ENCODE results near the gene FER1L5. TPM values are rescaled to one million over a fixed set of nuclear protein-coding genes. Genes with fewer than 3 reads are reported as not detected.

FER1L5 gene
- total and polyA plus RNA-seq, 2 experiments from 2014 or later = 0.18 to 0.76 TPM

- Histone ChIP-seq H3K36me3 (ENCODE audit: insufficient read depth) (peaks cover 34% of the 10 kb centered on the region), H3K4me2 (no peak overlapping the region), H4K20me1 (replicated peaks; ENCODE audit: insufficient read depth) (peaks cover 12% of the 10 kb centered on the region; the same call in 1 of the 2 replicates), H3K9me2 (ENCODE audit: insufficient read depth) (no peaks in the 10 kb centered on the region), H3K4me3 (no peak overlapping the region), H3K27me3 (ENCODE audit: insufficient read depth) (no peaks in the 10 kb centered on the region), H2AFZ (no peak overlapping the region), H3K79me2 (replicated peaks; ENCODE audit: insufficient read depth) (peaks cover 45% of the 10 kb centered on the region), H3K27ac (ENCODE audit: low read depth) (no peak overlapping the region), H3K4me1 (ENCODE audit: insufficient read depth) (peaks cover 6% of the 10 kb centered on the region; the same call in 1 of the 2 replicates), H3F3A (replicated peaks; ENCODE audit: low read depth) (no peaks in the 10 kb centered on the region)
- Mint-ChIP-seq H3K4me3 (0 out of 3 replicates have a peak overlapping the region, but pooled peaks have one; percentile 8), H3K4me1 (peaks cover 9% of the 10 kb centered on the region), H3K36me3 (ENCODE audit: low read depth) (peaks cover 36% of the 10 kb centered on the region), H3K27me3 (ENCODE audit: insufficient read depth, low read depth, poor library complexity) (peaks cover 6% of the 10 kb centered on the region), H3K27ac (no peak overlapping the region), H3K9me3 (no peaks in the 10 kb centered on the region; the same call in 2 of the 3 replicates)
- ATAC-seq = no peak
- TF ChIP-seq ETS1 (IDR thresholded peaks at IDR 0.05) (no peak), CREB1 (CRISPR knock-in tag; IDR thresholded peaks at IDR 0.05; ENCODE audit: low read depth) (no peak), EZH2 (IDR thresholded peaks at IDR 0.05; ENCODE audit: low read depth, unreplicated experiment) (no peak), POLR2AphosphoS5 (IDR thresholded peaks at IDR 0.05; ENCODE audit: low read depth) (no peak), ZNF462 (CRISPR knock-in tag; IDR thresholded peaks at IDR 0.05) (no peak), NANOG (IDR thresholded peaks at IDR 0.05; ENCODE audit: borderline replicate concordance) (no peak), ZNF114 (CRISPR knock-in tag; IDR thresholded peaks at IDR 0.05) (no peak), REST (IDR thresholded peaks at IDR 0.05; ENCODE audit: unreplicated experiment) (no peak), STAT1 (IDR thresholded peaks at IDR 0.05; ENCODE audit: unreplicated experiment) (no peak), EZH2phosphoT487 (IDR thresholded peaks at IDR 0.05; ENCODE audit: unreplicated experiment) (no peak), ZNF331 (CRISPR knock-in tag; IDR thresholded peaks at IDR 0.05; ENCODE audit: low read depth) (no peak), CTCF (conservative IDR thresholded peaks at IDR 0.05; ENCODE audit: low read depth in 2 of 2) (no peak), JUNB (IDR thresholded peaks at IDR 0.05; ENCODE audit: unreplicated experiment) (no peak)
- DNase-seq (ENCODE audit: low spot score) = no peak
Measured at GRCh38 chr2:96737831-96738230, 95.3 kb downstream of the FER1L5 start.
